HCT116 (cell line): ENCODE measurements around the gene CTAGE1.

Experiments used
- CEBPB ChIP-seq: IDR thresholded peaks from 2 replicates; pipeline ENCODE4 v1.6.1; 2012; ENCODE audit warnings: low read depth
- ELF1 ChIP-seq: IDR thresholded peaks from 2 replicates; pipeline ENCODE4 v1.6.1; 2012; ENCODE audit warnings: low read depth, borderline replicate concordance
- EZH2 ChIP-seq: fragments of 200-600 bp; sonication (generic); IDR thresholded peaks from 2 replicates; pipeline ENCODE4 v1.6.1; 2017; ENCODE audit warnings: antibody characterized with exemption, mixed run types
- FOSL1 ChIP-seq: IDR thresholded peaks from 2 replicates; pipeline ENCODE4 v1.6.1; 2012; ENCODE audit warnings: low read depth
- JUND ChIP-seq: IDR thresholded peaks from 2 replicates; pipeline ENCODE4 v1.6.1; 2012
- POLR2A ChIP-seq: IDR thresholded peaks from 2 replicates; pipeline ENCODE4 v1.7.0; 2011; ENCODE audit warnings: borderline replicate concordance; ENCODE audit not compliant: insufficient read depth, insufficient read length; ENCODE audit errors: extremely low read depth
- POLR2AphosphoS5 ChIP-seq: IDR thresholded peaks from 2 replicates; pipeline ENCODE4 v1.6.1; 2011; ENCODE audit warnings: mild to moderate bottlenecking, low read depth, low read length, moderate library complexity
- SIN3A ChIP-seq: IDR thresholded peaks from 2 replicates; pipeline ENCODE4 v1.6.1; 2012; ENCODE audit warnings: low read depth
- ZNF274 ChIP-seq: fragments of 200-500 bp; sonication (Bioruptor generic); IDR thresholded peaks from 2 replicates; pipeline ENCODE4 v1.6.1; 2014; ENCODE audit warnings: mild to moderate bottlenecking, low read depth, low read length, inconsistent platforms
- TF ChIP-seq, protein P1 (sequence below), 3 experiments: fragments of 200-600 bp in 1 of 3; sonication (generic) in 1 of 3; IDR thresholded peaks in 2 of 3; conservative IDR thresholded peaks in 1 of 3; 2 replicates each; pipeline ENCODE4 v1.5.1; 2012 to 2017; ENCODE audit warnings: low read depth in 2 of 3, low read length in 2 of 3, antibody characterized with exemption in 1 of 3, borderline replicate concordance in 1 of 3, control low read depth in 1 of 3, mild to moderate bottlenecking in 1 of 3, mixed read lengths in 1 of 3, mixed run types in 1 of 3, moderate library complexity in 1 of 3; ENCODE audit not compliant: insufficient read depth in 1 of 3
- TF ChIP-seq, protein P2 (sequence below): IDR thresholded peaks from 2 replicates; pipeline ENCODE4 v1.6.1; 2012; ENCODE audit warnings: low read depth
- TF ChIP-seq, protein P3 (sequence below): IDR thresholded peaks from 2 replicates; pipeline ENCODE4 v1.6.1; 2011; ENCODE audit warnings: mild to moderate bottlenecking, low read length, moderate library complexity; ENCODE audit not compliant: insufficient replicate concordance; ENCODE audit errors: extremely low read depth

- TF ChIP-seq, protein P1, sequence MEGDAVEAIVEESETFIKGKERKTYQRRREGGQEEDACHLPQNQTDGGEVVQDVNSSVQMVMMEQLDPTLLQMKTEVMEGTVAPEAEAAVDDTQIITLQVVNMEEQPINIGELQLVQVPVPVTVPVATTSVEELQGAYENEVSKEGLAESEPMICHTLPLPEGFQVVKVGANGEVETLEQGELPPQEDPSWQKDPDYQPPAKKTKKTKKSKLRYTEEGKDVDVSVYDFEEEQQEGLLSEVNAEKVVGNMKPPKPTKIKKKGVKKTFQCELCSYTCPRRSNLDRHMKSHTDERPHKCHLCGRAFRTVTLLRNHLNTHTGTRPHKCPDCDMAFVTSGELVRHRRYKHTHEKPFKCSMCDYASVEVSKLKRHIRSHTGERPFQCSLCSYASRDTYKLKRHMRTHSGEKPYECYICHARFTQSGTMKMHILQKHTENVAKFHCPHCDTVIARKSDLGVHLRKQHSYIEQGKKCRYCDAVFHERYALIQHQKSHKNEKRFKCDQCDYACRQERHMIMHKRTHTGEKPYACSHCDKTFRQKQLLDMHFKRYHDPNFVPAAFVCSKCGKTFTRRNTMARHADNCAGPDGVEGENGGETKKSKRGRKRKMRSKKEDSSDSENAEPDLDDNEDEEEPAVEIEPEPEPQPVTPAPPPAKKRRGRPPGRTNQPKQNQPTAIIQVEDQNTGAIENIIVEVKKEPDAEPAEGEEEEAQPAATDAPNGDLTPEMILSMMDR (IDR thresholded peaks at IDR 0.05 in 2 of 3, conservative IDR thresholded peaks at IDR 0.05 in 1 of 3; ENCODE audit: borderline replicate concordance in 1 of 3, insufficient read depth in 1 of 3, low read depth in 2 of 3, low read length in 2 of 3), result no peak
- TF ChIP-seq, protein P2, sequence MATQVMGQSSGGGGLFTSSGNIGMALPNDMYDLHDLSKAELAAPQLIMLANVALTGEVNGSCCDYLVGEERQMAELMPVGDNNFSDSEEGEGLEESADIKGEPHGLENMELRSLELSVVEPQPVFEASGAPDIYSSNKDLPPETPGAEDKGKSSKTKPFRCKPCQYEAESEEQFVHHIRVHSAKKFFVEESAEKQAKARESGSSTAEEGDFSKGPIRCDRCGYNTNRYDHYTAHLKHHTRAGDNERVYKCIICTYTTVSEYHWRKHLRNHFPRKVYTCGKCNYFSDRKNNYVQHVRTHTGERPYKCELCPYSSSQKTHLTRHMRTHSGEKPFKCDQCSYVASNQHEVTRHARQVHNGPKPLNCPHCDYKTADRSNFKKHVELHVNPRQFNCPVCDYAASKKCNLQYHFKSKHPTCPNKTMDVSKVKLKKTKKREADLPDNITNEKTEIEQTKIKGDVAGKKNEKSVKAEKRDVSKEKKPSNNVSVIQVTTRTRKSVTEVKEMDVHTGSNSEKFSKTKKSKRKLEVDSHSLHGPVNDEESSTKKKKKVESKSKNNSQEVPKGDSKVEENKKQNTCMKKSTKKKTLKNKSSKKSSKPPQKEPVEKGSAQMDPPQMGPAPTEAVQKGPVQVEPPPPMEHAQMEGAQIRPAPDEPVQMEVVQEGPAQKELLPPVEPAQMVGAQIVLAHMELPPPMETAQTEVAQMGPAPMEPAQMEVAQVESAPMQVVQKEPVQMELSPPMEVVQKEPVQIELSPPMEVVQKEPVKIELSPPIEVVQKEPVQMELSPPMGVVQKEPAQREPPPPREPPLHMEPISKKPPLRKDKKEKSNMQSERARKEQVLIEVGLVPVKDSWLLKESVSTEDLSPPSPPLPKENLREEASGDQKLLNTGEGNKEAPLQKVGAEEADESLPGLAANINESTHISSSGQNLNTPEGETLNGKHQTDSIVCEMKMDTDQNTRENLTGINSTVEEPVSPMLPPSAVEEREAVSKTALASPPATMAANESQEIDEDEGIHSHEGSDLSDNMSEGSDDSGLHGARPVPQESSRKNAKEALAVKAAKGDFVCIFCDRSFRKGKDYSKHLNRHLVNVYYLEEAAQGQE, result no peak
- TF ChIP-seq JUND (no peak), EZH2 (no peak), ELF1 (no peak), POLR2AphosphoS5 (no peak), SIN3A (no peak), POLR2A (no peak), CEBPB (no peak), ZNF274 (no peak), FOSL1 (no peak)
- TF ChIP-seq, protein P3, sequence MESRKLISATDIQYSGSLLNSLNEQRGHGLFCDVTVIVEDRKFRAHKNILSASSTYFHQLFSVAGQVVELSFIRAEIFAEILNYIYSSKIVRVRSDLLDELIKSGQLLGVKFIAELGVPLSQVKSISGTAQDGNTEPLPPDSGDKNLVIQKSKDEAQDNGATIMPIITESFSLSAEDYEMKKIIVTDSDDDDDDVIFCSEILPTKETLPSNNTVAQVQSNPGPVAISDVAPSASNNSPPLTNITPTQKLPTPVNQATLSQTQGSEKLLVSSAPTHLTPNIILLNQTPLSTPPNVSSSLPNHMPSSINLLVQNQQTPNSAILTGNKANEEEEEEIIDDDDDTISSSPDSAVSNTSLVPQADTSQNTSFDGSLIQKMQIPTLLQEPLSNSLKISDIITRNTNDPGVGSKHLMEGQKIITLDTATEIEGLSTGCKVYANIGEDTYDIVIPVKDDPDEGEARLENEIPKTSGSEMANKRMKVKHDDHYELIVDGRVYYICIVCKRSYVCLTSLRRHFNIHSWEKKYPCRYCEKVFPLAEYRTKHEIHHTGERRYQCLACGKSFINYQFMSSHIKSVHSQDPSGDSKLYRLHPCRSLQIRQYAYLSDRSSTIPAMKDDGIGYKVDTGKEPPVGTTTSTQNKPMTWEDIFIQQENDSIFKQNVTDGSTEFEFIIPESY, result no peak
Measured at GRCh38 chr18:22412176-22412911, 5.4 kb downstream of the CTAGE1 start.
